ENCODE results near the gene ARID1B.

- TF ChIP-seq TCF7L2 (IDR thresholded peaks at IDR 0.05; ENCODE audit: low read depth, low read length) = no peak
- no peak for TF ChIP-seq CTCF (IDR thresholded peaks at IDR 0.05)
- no peak for TF ChIP-seq SIN3A (IDR thresholded peaks at IDR 0.05; ENCODE audit: borderline replicate concordance, insufficient read depth, low read depth, low read length)
- no peak for TF ChIP-seq POLR2AphosphoS5 (IDR thresholded peaks at IDR 0.05; ENCODE audit: low read depth, low read length)
Measured at GRCh38 chr6:156851454-156851921, 74.3 kb downstream of the ARID1B start.
